GM12874 (cell line): ENCODE results near the gene OPCML.

Experiments used
- TF ChIP-seq, protein P1 (sequence below): IDR thresholded peaks from 2 replicates; pipeline ENCODE4 v1.5.1; 2011; ENCODE audit warnings: low read depth, mild to moderate bottlenecking, control low read depth, low read length, moderate library complexity; ENCODE audit not compliant: insufficient read depth

The OPCML gene

GRCh38 chr11:133162227-133162626 lies 370.1 kb downstream of the OPCML start:
- TF ChIP-seq, protein P1, sequence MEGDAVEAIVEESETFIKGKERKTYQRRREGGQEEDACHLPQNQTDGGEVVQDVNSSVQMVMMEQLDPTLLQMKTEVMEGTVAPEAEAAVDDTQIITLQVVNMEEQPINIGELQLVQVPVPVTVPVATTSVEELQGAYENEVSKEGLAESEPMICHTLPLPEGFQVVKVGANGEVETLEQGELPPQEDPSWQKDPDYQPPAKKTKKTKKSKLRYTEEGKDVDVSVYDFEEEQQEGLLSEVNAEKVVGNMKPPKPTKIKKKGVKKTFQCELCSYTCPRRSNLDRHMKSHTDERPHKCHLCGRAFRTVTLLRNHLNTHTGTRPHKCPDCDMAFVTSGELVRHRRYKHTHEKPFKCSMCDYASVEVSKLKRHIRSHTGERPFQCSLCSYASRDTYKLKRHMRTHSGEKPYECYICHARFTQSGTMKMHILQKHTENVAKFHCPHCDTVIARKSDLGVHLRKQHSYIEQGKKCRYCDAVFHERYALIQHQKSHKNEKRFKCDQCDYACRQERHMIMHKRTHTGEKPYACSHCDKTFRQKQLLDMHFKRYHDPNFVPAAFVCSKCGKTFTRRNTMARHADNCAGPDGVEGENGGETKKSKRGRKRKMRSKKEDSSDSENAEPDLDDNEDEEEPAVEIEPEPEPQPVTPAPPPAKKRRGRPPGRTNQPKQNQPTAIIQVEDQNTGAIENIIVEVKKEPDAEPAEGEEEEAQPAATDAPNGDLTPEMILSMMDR = no peak

DNA sequence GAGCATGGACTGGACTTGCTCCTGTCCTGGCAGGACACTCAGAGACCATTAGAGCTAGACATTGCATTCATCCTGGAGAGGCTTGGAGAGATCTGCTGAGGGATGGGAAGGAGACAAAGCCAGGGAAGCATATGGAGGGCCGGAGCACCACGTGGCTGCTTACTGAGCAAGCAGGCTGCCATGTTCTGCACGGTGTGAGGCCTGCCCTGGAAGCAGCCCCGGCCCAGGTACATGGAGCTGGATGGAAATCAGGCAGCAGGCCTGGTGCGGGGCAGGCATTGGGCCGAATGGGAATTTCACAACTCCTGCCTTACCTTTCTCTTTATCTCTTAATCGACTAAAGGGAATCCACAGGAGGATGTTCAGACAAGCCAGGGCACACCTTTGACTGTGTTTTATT lies 371.5 kb downstream of the OPCML start:
- TF ChIP-seq, protein P1 = no peak

DNA sequence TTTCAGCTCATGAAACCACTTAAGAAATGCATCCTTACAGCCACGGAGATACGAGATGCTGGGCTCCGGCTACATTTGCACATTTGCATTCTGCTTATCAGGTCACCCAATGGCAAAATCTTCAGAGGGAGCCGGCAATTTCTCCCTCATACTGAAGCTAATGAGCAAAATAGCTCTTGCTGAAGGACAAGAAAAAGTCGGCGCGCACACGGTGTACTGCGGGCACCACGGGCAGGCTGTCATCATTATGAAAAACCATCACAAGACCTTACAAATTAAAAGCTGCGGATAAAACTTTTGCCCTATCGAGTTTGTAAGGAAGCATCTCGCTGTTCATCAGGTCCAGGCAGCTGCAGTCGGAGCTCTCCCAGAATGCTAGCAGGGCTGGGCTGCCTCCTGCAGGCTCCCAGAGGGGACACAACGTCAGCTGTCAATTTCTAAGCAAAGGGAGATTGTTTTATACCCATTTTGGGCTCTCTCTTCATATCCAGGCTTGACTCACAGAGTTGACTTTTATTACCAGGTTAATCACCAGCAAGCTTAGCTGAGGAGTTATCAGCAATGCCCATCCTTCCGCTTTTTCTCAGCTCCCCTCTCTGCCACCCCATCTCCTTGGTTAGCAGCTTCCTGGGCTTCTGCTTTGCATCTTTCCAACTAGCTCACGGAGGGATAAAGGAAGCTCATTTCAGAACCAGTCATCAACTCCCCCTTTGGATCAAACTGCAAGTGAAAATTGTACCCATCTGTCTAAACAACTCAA lies 375.1 kb downstream of the OPCML start:
- TF ChIP-seq, protein P1 = no peak

DNA sequence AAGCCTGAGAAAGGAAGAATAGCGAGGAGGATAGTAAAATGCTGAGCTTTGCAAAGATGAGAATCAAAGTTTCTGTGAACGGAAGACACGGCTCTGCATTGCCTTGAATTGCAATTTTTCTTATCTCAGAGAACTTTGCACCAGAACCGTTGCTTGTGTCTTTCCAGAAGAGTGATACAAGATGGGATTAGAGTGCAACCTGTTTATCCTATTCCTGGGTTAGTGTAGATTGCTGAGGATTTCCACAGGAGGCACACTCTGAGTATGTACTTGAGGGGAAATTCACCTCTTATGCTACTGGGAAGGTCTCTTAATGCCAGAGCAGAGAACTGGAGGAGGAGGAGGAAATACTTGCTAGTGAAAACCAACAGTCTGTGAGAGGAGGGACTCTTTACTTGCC lies 377.5 kb downstream of the OPCML start:
- TF ChIP-seq, protein P1 = no peak

GRCh38 chr11:133154076-133154475 lies 378.2 kb downstream of the OPCML start:
- TF ChIP-seq, protein P1 = no peak

DNA sequence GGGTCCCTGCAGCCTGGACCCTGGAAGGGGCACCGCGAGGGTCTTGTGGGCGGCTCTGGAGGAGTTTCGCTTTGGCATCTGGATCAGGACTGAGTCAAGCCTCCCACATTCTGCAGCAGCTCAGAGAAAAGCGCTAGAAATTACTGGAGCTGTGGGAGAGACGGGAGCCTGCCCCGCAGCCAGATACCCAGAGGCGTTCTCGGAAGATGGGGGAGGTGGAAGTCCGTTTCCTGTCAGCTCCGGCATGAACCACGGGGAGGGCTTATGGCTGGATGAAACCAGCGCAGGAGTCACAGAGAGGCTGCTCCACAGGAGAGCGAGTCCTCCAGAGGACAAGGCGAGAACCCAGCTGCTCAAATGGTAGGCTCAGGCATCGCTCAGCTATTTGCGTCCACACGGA lies 379.3 kb downstream of the OPCML start:
- TF ChIP-seq, protein P1 = no peak

DNA sequence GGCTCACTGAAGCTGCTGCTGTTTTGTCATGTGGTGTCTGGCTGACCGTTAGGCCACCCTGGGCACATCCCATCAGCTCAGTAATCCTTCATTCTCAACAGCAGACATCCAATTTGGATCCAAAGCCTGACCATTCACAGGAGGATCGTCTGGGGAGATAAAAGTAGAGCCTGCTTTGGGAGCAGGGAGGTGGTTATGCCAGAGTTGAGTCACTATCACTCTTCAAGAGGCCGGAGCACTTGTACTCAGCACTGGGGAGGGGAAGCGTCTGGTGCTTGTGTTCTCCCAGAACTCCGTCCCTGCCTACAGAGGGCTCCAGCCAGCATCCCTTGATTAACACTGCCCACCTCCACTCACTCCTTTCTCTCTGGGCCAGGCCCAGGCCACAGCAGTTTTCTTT lies 382.6 kb downstream of the OPCML start:
- TF ChIP-seq, protein P1 = no peak
